HL-60 (cell line): ENCODE measurements around the gene MARCHF9.
A peak's percentile ranks its signal among the peaks of the same experiment; 100 is the strongest.

Experiments
- DNase-seq, 2 experiments: peaks; one replicate each; pipeline ENCODE4 v3.0.0-alpha.2; 2010 to 2020; ENCODE audit warnings: low read depth in 1 of 2, low spot score in 1 of 2
- H3K27ac ChIP-seq: fragments of 250-450 bp; sonication (Bioruptor Pico); replicated peaks from 2 replicates; pipeline ENCODE4 v1.5.1; 2020; ENCODE audit warnings: mild to moderate bottlenecking, moderate library complexity
- H3K27me3 ChIP-seq: fragments of 250-450 bp; sonication (Bioruptor Pico); 2 replicates; pipeline ENCODE4 v1.5.1; 2021; ENCODE audit warnings: mild to moderate bottlenecking, moderate library complexity; ENCODE audit not compliant: insufficient read depth, poor library complexity, severe bottlenecking
- H3K4me3 ChIP-seq: replicated peaks from 2 replicates; pipeline ENCODE4 v1.5.1; 2011; ENCODE audit warnings: mild to moderate bottlenecking, control low read depth, low read length; ENCODE audit not compliant: insufficient read depth
- GABPA ChIP-seq: IDR thresholded peaks from 2 replicates; pipeline ENCODE4 v1.6.1; 2012; ENCODE audit warnings: low read depth
- POLR2AphosphoS5 ChIP-seq: IDR thresholded peaks from 2 replicates; pipeline ENCODE4 v1.6.1; 2012; ENCODE audit warnings: low read depth
- SPI1 ChIP-seq: IDR thresholded peaks from 2 replicates; pipeline ENCODE4 v1.6.1; 2012; ENCODE audit warnings: low read depth, mild to moderate bottlenecking, borderline replicate concordance
- TF ChIP-seq, protein P1 (sequence below): IDR thresholded peaks from one replicate; pipeline ENCODE4 v1.5.1; 2011; ENCODE audit warnings: low read length, control low read depth, inconsistent platforms; ENCODE audit not compliant: insufficient read depth
- TF ChIP-seq, protein P2 (sequence below): IDR thresholded peaks from 2 replicates; pipeline ENCODE4 v1.6.1; 2012; ENCODE audit warnings: low read depth; ENCODE audit not compliant: insufficient replicate concordance

The MARCHF9 gene

GRCh38 chr12:57765003-57765697, 10.2 kb downstream of the MARCHF9 start:
- H3K4me3 ChIP-seq: peak overlapping the region; percentile 19
- peaks cover 28% of the 10 kb centered on the region for H3K27me3 ChIP-seq
- H3K27ac ChIP-seq: no peak overlapping the region
- TF ChIP-seq, protein P1, sequence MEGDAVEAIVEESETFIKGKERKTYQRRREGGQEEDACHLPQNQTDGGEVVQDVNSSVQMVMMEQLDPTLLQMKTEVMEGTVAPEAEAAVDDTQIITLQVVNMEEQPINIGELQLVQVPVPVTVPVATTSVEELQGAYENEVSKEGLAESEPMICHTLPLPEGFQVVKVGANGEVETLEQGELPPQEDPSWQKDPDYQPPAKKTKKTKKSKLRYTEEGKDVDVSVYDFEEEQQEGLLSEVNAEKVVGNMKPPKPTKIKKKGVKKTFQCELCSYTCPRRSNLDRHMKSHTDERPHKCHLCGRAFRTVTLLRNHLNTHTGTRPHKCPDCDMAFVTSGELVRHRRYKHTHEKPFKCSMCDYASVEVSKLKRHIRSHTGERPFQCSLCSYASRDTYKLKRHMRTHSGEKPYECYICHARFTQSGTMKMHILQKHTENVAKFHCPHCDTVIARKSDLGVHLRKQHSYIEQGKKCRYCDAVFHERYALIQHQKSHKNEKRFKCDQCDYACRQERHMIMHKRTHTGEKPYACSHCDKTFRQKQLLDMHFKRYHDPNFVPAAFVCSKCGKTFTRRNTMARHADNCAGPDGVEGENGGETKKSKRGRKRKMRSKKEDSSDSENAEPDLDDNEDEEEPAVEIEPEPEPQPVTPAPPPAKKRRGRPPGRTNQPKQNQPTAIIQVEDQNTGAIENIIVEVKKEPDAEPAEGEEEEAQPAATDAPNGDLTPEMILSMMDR: no peak
- TF ChIP-seq POLR2AphosphoS5 (no peak), SPI1 (no peak; the same call in 1 of the 2 replicates), GABPA (no peak)
- TF ChIP-seq, protein P2, sequence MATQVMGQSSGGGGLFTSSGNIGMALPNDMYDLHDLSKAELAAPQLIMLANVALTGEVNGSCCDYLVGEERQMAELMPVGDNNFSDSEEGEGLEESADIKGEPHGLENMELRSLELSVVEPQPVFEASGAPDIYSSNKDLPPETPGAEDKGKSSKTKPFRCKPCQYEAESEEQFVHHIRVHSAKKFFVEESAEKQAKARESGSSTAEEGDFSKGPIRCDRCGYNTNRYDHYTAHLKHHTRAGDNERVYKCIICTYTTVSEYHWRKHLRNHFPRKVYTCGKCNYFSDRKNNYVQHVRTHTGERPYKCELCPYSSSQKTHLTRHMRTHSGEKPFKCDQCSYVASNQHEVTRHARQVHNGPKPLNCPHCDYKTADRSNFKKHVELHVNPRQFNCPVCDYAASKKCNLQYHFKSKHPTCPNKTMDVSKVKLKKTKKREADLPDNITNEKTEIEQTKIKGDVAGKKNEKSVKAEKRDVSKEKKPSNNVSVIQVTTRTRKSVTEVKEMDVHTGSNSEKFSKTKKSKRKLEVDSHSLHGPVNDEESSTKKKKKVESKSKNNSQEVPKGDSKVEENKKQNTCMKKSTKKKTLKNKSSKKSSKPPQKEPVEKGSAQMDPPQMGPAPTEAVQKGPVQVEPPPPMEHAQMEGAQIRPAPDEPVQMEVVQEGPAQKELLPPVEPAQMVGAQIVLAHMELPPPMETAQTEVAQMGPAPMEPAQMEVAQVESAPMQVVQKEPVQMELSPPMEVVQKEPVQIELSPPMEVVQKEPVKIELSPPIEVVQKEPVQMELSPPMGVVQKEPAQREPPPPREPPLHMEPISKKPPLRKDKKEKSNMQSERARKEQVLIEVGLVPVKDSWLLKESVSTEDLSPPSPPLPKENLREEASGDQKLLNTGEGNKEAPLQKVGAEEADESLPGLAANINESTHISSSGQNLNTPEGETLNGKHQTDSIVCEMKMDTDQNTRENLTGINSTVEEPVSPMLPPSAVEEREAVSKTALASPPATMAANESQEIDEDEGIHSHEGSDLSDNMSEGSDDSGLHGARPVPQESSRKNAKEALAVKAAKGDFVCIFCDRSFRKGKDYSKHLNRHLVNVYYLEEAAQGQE: no peak
- DNase-seq: peak in 1 of 2 experiments; percentile 34

GRCh38 chr12:57765698-57766463, 11.0 kb downstream of the MARCHF9 start:
- no peak overlapping the region for H3K27ac ChIP-seq
- DNase-seq: no peak
- H3K27me3 ChIP-seq: peaks cover 28% of the 10 kb centered on the region
- TF ChIP-seq POLR2AphosphoS5: no peak
- TF ChIP-seq, protein P1: no peak
- TF ChIP-seq, protein P2: no peak
- no peak for TF ChIP-seq GABPA
- no peak for TF ChIP-seq SPI1
- H3K4me3 ChIP-seq: no peak overlapping the region

- Histone ChIP-seq H3K27ac (no peak within 1 kb of the TSS), H3K27me3 (peaks cover 28% of the 10 kb centered on the region), H3K4me3 (no peak within 1 kb of the TSS)
- no peak for DNase-seq
- no peak for TF ChIP-seq GABPA
- TF ChIP-seq, protein P2: no peak
- peak; percentile 50 for TF ChIP-seq POLR2AphosphoS5
- no peak for TF ChIP-seq SPI1
- TF ChIP-seq, protein P1: no peak
Measured at GRCh38 chr12:57766464-57767304, 11.8 kb downstream of the MARCHF9 start, which contains the start of gene CYP27B1. TSS of gene CYP27B1 (minus strand) at chr12:57767078. CDS start at chr12:57767041, 37 bp downstream.
